Suprapubic skin (tissue), 4 donors: ENCODE measurements around the gene IL22RA2. TPM values are rescaled to one million over a fixed set of nuclear protein-coding genes. Genes with fewer than 3 reads are reported as not detected.
A peak's percentile ranks its signal among the peaks of the same experiment; 100 is the strongest.

ENCODE experiments used
- DNase-seq, 2 donors: peaks; one replicate each; pipeline ENCODE4 v3.0.0-alpha.2; 2019; ENCODE audit warnings: low spot score in 2 of 2
- H3K27ac ChIP-seq: fragments of 200-600 bp; sonication (generic); one replicate; pipeline ENCODE4 v1.5.1; 2019
- H3K27me3 ChIP-seq: fragments of 200-600 bp; sonication (generic); one replicate; pipeline ENCODE4 v1.5.1; 2019
- H3K36me3 ChIP-seq: fragments of 200-600 bp; sonication (generic); one replicate; pipeline ENCODE4 v1.5.1; 2019
- H3K4me1 ChIP-seq: fragments of 200-600 bp; sonication (generic); one replicate; pipeline ENCODE4 v1.5.1; 2019
- H3K4me3 ChIP-seq: fragments of 200-600 bp; sonication (generic); one replicate; pipeline ENCODE4 v1.5.1; 2019; ENCODE audit warnings: mild to moderate bottlenecking
- H3K9me3 ChIP-seq: fragments of 200-600 bp; sonication (generic); one replicate; pipeline ENCODE4 v1.5.1; 2019
- CTCF ChIP-seq, 2 donors: fragments of 200-600 bp in 1 of 2; fragments of 450-650 bp in 1 of 2; sonication (generic) in 1 of 2; IDR thresholded peaks; one replicate each; pipeline ENCODE4 v1.5.1; 2016 to 2019; ENCODE audit warnings: antibody characterized with exemption in 2 of 2, mild to moderate bottlenecking in 1 of 2, moderate library complexity in 1 of 2
- EP300 ChIP-seq: sonication (generic); formaldehyde crosslinking; IDR thresholded peaks from one replicate; pipeline ENCODE4 v1.6.1; 2017; ENCODE audit warnings: antibody characterized with exemption
- POLR2A ChIP-seq, 2 donors: fragments of 450-650 bp; IDR thresholded peaks; one replicate each; pipeline ENCODE4 v1.6.1; 2017; ENCODE audit warnings: antibody characterized with exemption in 2 of 2, mild to moderate bottlenecking in 2 of 2, moderate library complexity in 2 of 2
- POLR2AphosphoS5 ChIP-seq, 3 donors: sonication (generic); formaldehyde crosslinking; IDR thresholded peaks; one replicate each; pipeline ENCODE4 v1.6.1; 2017; ENCODE audit warnings: antibody characterized with exemption in 3 of 3
- WGBS: methylation state at CpG from one replicate; pipeline ENCODE4 v1.1.5; 2018; 5-methylcytosine and 5-hydroxymethylcytosine counted together
- total RNA-seq, 4 donors: library from RNA; depleted of rRNA; stranded (reverse); fragments of >200 nt; gene quantifications; one replicate each; pipeline ENCODE4 v1.1.0, GENCODE V29; 2016

Gene IL22RA2
- total RNA-seq, 4 donors from 2014 or later, result 0.26 to 0.56 TPM; not detected in 2

GRCh38 chr6:137095651-137096238 lies 77.7 kb downstream of the IL22RA2 start:
- Histone ChIP-seq H3K9me3 (no peaks in the 10 kb centered on the region), H3K4me3 (no peak overlapping the region), H3K27ac (no peak overlapping the region), H3K27me3 (no peaks in the 10 kb centered on the region), H3K4me1 (peaks cover 8% of the 10 kb centered on the region), H3K36me3 (no peaks in the 10 kb centered on the region)
- no peak for TF ChIP-seq POLR2AphosphoS5 (IDR thresholded peaks at IDR 0.05)
- no peak for TF ChIP-seq POLR2A (IDR thresholded peaks at IDR 0.05)
- no peak for TF ChIP-seq CTCF (IDR thresholded peaks at IDR 0.05)
- no peak for TF ChIP-seq EP300
- no peak for DNase-seq

- H3K9me3 ChIP-seq, result no peaks in the 10 kb centered on the region
- peaks cover 8% of the 10 kb centered on the region for H3K4me1 ChIP-seq
- no peak overlapping the region for H3K27ac ChIP-seq
- no peaks in the 10 kb centered on the region for H3K27me3 ChIP-seq
- no peak overlapping the region for H3K4me3 ChIP-seq
- H3K36me3 ChIP-seq, result no peaks in the 10 kb centered on the region
- TF ChIP-seq POLR2A (IDR thresholded peaks at IDR 0.05), result no peak
- no peak for TF ChIP-seq CTCF (IDR thresholded peaks at IDR 0.05)
- TF ChIP-seq POLR2AphosphoS5 (IDR thresholded peaks at IDR 0.05), result no peak
- TF ChIP-seq EP300, result no peak
- 74% methylated on average over 10 of the region's 10 CpGs for WGBS
- DNase-seq, result no peak
Measured at GRCh38 chr6:137095093-137095492, 78.4 kb downstream of the IL22RA2 start.

GRCh38 chr6:137094411-137095008 lies 78.9 kb downstream of the IL22RA2 start:
- H3K36me3 ChIP-seq, result no peaks in the 10 kb centered on the region
- 38% methylated on average over 5 of the region's 5 CpGs for WGBS

More at GRCh38 chr6:137094411-137095008, 78.9 kb downstream of the IL22RA2 start:
- Histone ChIP-seq H3K4me1 (peaks cover 8% of the 10 kb centered on the region), H3K4me3 (no peak overlapping the region), H3K27me3 (peaks cover 3% of the 10 kb centered on the region), H3K27ac (no peak overlapping the region), H3K9me3 (no peaks in the 10 kb centered on the region)
- TF ChIP-seq POLR2A (IDR thresholded peaks at IDR 0.05) (no peak), CTCF (IDR thresholded peaks at IDR 0.05) (peak; percentile 60 to 73)
- DNase-seq, result peak in 1 of 2 donors; percentile 76

Other genes starting within 250 kb of the IL22RA2 start
- gene IL20RA, start 128.7 kb downstream of the IL22RA2 start, total RNA-seq, result 10 to 100 TPM; 64.4 to 88.8 (median 72.2) TPM
- 10 to 100 TPM; 77.8 to 91.5 (median 84.3) TPM for gene IFNGR1, start 45.7 kb upstream of the IL22RA2 start, total RNA-seq